PC-3 (cell line): ENCODE results near the gene FOXL3. TPM values are rescaled to one million over a fixed set of nuclear protein-coding genes. Genes with fewer than 3 reads are reported as not detected.

Source experiments
- ATAC-seq: fragments of 200-7000 bp; cut with Tn5 transposase; 2 replicates; pipeline ENCODE4 v1.9.1; 2020; ENCODE audit warnings: mild to moderate bottlenecking, moderate library complexity
- BruUV-seq: library from RNA; stranded (reverse); fragments of 400-500 nt; replicated peaks from 2 replicates; lab custom pipeline; 2021; lab: Mats Ljungman, UMichigan
- CTCF ChIA-PET: fragments of 300-600 bp; sonication (Branson Sonifier 250); formaldehyde crosslinking; loops from one replicate; lab custom pipeline; 2022; ENCODE audit warnings: antibody characterized with exemption; lab: Charles Lee
- POLR2A ChIA-PET: fragments of 300-600 bp; sonication (Branson Sonifier 250); formaldehyde crosslinking; loops from one replicate; lab custom pipeline; 2022; ENCODE audit warnings: antibody characterized with exemption; ENCODE audit not compliant: unreplicated experiment; lab: Charles Lee
- DNase-seq: peaks from one replicate; pipeline ENCODE4 v3.0.0-alpha.2; 2015
- H2AFZ ChIP-seq: fragments of 300-600 bp; sonication (generic); 2 replicates; pipeline ENCODE4 v1.6.0; 2016; ENCODE audit warnings: antibody characterized with exemption, low read length
- H3F3A ChIP-seq: fragments of 300-600 bp; sonication (generic); one replicate; pipeline ENCODE4 v1.6.0; 2017; ENCODE audit warnings: antibody characterized with exemption, low read length, control low read depth, mild to moderate bottlenecking; ENCODE audit not compliant: unreplicated experiment
- H3K27ac ChIP-seq: fragments of 300-600 bp; sonication (generic); 2 replicates; pipeline ENCODE4 v1.5.1; 2016; ENCODE audit warnings: mild to moderate bottlenecking, low read length
- H3K27me3 ChIP-seq: fragments of 300-600 bp; sonication (generic); 2 replicates; pipeline ENCODE4 v1.6.1; 2016; ENCODE audit warnings: low read length, mixed read lengths
- H3K36me3 ChIP-seq: fragments of 300-600 bp; sonication (generic); 2 replicates; pipeline ENCODE4 v1.6.1; 2016; ENCODE audit warnings: low read depth, mixed run types, low read length, mixed read lengths
- H3K4me1 ChIP-seq: fragments of 300-600 bp; sonication (generic); 2 replicates; pipeline ENCODE4 v1.5.1; 2016; ENCODE audit warnings: low read length; ENCODE audit not compliant: insufficient read depth
- H3K4me2 ChIP-seq: fragments of 300-600 bp; sonication (generic); 2 replicates; pipeline ENCODE4 v1.6.0; 2016; ENCODE audit warnings: low read length
- H3K4me3 ChIP-seq: fragments of 300-600 bp; sonication (generic); 2 replicates; pipeline ENCODE4 v1.5.1; 2016; ENCODE audit warnings: mild to moderate bottlenecking, low read length, mixed read lengths
- H3K79me2 ChIP-seq: fragments of 300-600 bp; sonication (generic); 2 replicates; pipeline ENCODE4 v1.6.1; 2017; ENCODE audit warnings: low read length, mixed read lengths
- H3K9ac ChIP-seq: fragments of 300-600 bp; sonication (generic); 2 replicates; pipeline ENCODE4 v1.6.0; 2016; ENCODE audit warnings: mild to moderate bottlenecking, low read length
- H3K9me2 ChIP-seq: fragments of 300-600 bp; sonication (generic); replicated peaks from 2 replicates; pipeline ENCODE4 v1.6.1; 2016; ENCODE audit warnings: mixed run types, low read length, mixed read lengths
- H3K9me3 ChIP-seq: fragments of 300-600 bp; sonication (generic); 2 replicates; pipeline ENCODE4 v1.6.1; 2016; ENCODE audit warnings: low read length, mixed read lengths
- H4K20me1 ChIP-seq: fragments of 300-600 bp; sonication (generic); 2 replicates; pipeline ENCODE4 v1.6.1; 2016; ENCODE audit warnings: low read length, mixed read lengths
- EZH2 ChIP-seq: fragments of 300-600 bp; sonication (generic); IDR thresholded peaks from one replicate; pipeline ENCODE4 v1.6.1; 2017; ENCODE audit warnings: antibody characterized with exemption, mild to moderate bottlenecking, low read length; ENCODE audit not compliant: unreplicated experiment
- EZH2phosphoT487 ChIP-seq: fragments of 300-600 bp; sonication (generic); IDR thresholded peaks from 2 replicates; pipeline ENCODE4 v1.6.1; 2018; ENCODE audit warnings: mild to moderate bottlenecking, antibody characterized with exemption, low read length, borderline replicate concordance
- intact Hi-C: fragments of 100-400 bp; cut with micrococcal nuclease; formaldehyde crosslinking; loops from 2 replicates; pipeline ENCODE4 v1.9.0; 2023
- total RNA-seq: library from RNA; depleted of rRNA; stranded (reverse); fragments of >200 nt; gene quantifications from 2 replicates; pipeline ENCODE4 v1.2.3, GENCODE V29; 2014; rRNA removed
- TF ChIP-seq, protein P1 (sequence below): fragments of 300-600 bp; sonication (generic); conservative IDR thresholded peaks from 2 replicates; pipeline ENCODE4 v1.5.1; 2017; ENCODE audit warnings: antibody characterized with exemption, low read depth, mild to moderate bottlenecking, low read length

The FOXL3 gene
- total RNA-seq, 1 experiment from 2014 or later, result not detected

DNA sequence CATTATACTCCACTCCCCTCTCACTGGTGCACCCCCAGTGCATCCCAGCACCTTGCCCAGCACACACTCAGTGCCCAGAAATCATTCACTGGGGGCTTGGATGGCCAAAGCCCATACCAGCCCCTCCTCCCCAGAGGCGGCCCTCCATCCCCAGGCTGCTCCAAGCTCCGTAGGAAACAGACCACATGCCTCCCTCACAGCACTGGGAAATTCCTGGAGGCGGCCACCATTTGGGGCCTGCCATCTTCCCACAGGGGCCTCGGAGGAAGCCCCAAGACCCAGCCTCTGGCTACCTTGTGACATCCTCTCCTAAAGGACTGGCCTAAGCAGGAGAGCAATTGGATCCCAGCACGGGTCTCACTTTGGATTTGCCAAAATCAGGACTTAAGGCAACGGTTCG lies 49.7 kb downstream of the FOXL3 start:
- ChIA-PET CTCF (no interaction called here), POLR2A (no interaction called here)
- TF ChIP-seq, protein P1, sequence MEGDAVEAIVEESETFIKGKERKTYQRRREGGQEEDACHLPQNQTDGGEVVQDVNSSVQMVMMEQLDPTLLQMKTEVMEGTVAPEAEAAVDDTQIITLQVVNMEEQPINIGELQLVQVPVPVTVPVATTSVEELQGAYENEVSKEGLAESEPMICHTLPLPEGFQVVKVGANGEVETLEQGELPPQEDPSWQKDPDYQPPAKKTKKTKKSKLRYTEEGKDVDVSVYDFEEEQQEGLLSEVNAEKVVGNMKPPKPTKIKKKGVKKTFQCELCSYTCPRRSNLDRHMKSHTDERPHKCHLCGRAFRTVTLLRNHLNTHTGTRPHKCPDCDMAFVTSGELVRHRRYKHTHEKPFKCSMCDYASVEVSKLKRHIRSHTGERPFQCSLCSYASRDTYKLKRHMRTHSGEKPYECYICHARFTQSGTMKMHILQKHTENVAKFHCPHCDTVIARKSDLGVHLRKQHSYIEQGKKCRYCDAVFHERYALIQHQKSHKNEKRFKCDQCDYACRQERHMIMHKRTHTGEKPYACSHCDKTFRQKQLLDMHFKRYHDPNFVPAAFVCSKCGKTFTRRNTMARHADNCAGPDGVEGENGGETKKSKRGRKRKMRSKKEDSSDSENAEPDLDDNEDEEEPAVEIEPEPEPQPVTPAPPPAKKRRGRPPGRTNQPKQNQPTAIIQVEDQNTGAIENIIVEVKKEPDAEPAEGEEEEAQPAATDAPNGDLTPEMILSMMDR, result no peak
- TF ChIP-seq EZH2phosphoT487 (no peak), EZH2 (no peak)
- Histone ChIP-seq H3K4me1 (peaks cover 13% of the 10 kb centered on the region), H4K20me1 (no peaks in the 10 kb centered on the region), H2AFZ (no peak overlapping the region), H3K27ac (no peak overlapping the region), H3K9me3 (no peaks in the 10 kb centered on the region), H3K4me3 (no peak overlapping the region), H3K36me3 (no peaks in the 10 kb centered on the region), H3K4me2 (no peak overlapping the region), H3K79me2 (no peaks in the 10 kb centered on the region), H3F3A (no peaks in the 10 kb centered on the region), H3K27me3 (no peaks in the 10 kb centered on the region), H3K9me2 (no peaks in the 10 kb centered on the region), H3K9ac (no peak overlapping the region)
- DNase-seq (no peak), ATAC-seq (no peak)
- intact Hi-C loops, result no loop called here
- BruUV-seq, result no TSS peak

DNA sequence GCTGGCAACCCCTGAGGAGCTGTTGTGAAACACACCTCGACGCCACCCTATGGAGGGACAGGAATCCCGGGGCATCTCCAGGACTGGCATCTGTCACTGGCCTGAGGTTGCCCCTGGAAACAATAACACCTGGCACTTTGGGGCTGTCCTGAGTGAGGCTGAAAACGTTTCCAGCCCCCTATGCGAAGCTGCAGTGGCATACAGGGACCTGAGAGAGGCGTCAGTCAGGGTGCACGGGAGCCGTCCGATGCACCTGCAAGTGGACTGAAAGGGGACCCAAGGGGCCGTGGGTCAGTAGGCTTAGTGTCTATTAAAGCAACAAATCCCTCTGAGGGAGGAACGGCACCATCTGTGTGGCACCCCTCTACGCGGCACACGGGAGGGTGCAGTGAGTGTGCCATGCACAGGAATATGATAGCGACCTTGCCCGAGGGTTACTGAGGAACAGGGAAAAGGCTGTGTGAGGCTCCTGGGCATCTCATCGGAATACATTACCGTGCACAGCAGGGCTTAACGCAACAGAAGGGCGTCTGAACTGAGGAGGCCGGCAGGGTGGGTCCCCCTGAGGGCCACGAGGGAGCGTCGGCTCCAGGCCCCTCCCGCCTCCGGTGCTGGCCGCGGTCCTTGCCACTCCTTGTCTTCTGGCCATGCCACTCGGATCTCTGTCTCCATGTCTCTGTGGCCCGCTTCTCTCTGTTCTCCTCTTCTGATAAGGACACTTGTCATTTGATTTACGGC lies 50.4 kb downstream of the FOXL3 start:
- no peaks in the 10 kb centered on the region for H3K9me2 ChIP-seq
- no TSS peak for BruUV-seq
- no peak for TF ChIP-seq EZH2
- peaks cover 13% of the 10 kb centered on the region for H3K4me1 ChIP-seq
- no peak overlapping the region for H3K27ac ChIP-seq
- H3K4me3 ChIP-seq, result no peak overlapping the region
- intact Hi-C loops, result no loop called here
- no peak for DNase-seq
- H3F3A ChIP-seq, result no peaks in the 10 kb centered on the region
- no peak overlapping the region for H3K9ac ChIP-seq
- ChIA-PET CTCF (no interaction called here), POLR2A (no interaction called here)
- no peaks in the 10 kb centered on the region for H3K27me3 ChIP-seq
- no peaks in the 10 kb centered on the region for H3K36me3 ChIP-seq
- no peak overlapping the region for H2AFZ ChIP-seq
- no peak overlapping the region for H3K4me2 ChIP-seq
- no peak for ATAC-seq
- no peaks in the 10 kb centered on the region for H3K9me3 ChIP-seq
- H3K79me2 ChIP-seq, result no peaks in the 10 kb centered on the region
- no peaks in the 10 kb centered on the region for H4K20me1 ChIP-seq

Other genes with a start within 250 kb of the FOXL3 start
- 87.9 and 119 TPM in 2 replicates for gene FAM20C, start 97.6 kb upstream of the FOXL3 start, total RNA-seq
- 16.1 and 18.4 TPM in 2 replicates for gene PDGFA, start 229.7 kb downstream of the FOXL3 start, total RNA-seq